Liver (tissue), 3 donors: Measurements from ENCODE around the gene MED25.

ENCODE experiments used
- EGR1 ChIP-seq, 2 donors: IDR thresholded peaks; 2 replicates each; pipeline ENCODE4 v1.6.1; 2016 to 2018; ENCODE audit warnings: antibody characterized with exemption in 2 of 2, low read depth in 2 of 2
- FOXA2 ChIP-seq: IDR thresholded peaks from 2 replicates; pipeline ENCODE4 v1.6.1; 2016; ENCODE audit warnings: antibody characterized with exemption
- GABPA ChIP-seq, 2 donors: IDR thresholded peaks in 1 of 2; conservative IDR thresholded peaks in 1 of 2; 2 replicates each; pipeline ENCODE4 v1.6.1; 2016; ENCODE audit warnings: antibody characterized with exemption in 2 of 2, mild to moderate bottlenecking in 1 of 2, moderate library complexity in 1 of 2
- JUND ChIP-seq, 2 donors: IDR thresholded peaks; 2 replicates each; pipeline ENCODE4 v1.6.1; 2016; ENCODE audit warnings: antibody characterized with exemption in 2 of 2
- NR2F2 ChIP-seq: IDR thresholded peaks from 2 replicates; pipeline ENCODE4 v1.6.1; 2016; ENCODE audit warnings: antibody characterized with exemption
- RAD21 ChIP-seq, 2 donors: IDR thresholded peaks; 2 replicates each; pipeline ENCODE4 v1.6.1; 2016; ENCODE audit warnings: antibody characterized with exemption in 2 of 2, mild to moderate bottlenecking in 2 of 2
- SP1 ChIP-seq: IDR thresholded peaks from 2 replicates; pipeline ENCODE4 v1.6.1; 2018; ENCODE audit warnings: antibody characterized with exemption, mild to moderate bottlenecking
- TAF1 ChIP-seq: conservative IDR thresholded peaks from 2 replicates; pipeline ENCODE4 v1.6.1; 2016; ENCODE audit warnings: antibody characterized with exemption, mild to moderate bottlenecking
- YY1 ChIP-seq: IDR thresholded peaks from 2 replicates; pipeline ENCODE4 v1.6.1; 2016; ENCODE audit warnings: antibody characterized with exemption, mild to moderate bottlenecking
- TF ChIP-seq, protein P1 (sequence below): fragments of 150-350 bp; IDR thresholded peaks from 2 replicates; pipeline ENCODE4 v1.5.1; 2017; ENCODE audit warnings: improper control_type of control experiment, low read depth, low read length; ENCODE audit not compliant: missing input control
- TF ChIP-seq, protein P2 (sequence below): IDR thresholded peaks from 2 replicates; pipeline ENCODE4 v1.6.1; 2016; ENCODE audit warnings: antibody characterized with exemption
- TF ChIP-seq, protein P3 (sequence below): IDR thresholded peaks from 2 replicates; pipeline ENCODE4 v1.6.1; 2016; ENCODE audit warnings: antibody characterized with exemption
- TF ChIP-seq, protein P4 (sequence below): IDR thresholded peaks from 2 replicates; pipeline ENCODE4 v1.6.1; 2016; ENCODE audit warnings: antibody characterized with exemption
- TF ChIP-seq, protein P5 (sequence below): IDR thresholded peaks from 2 replicates; pipeline ENCODE4 v1.6.1; 2016; ENCODE audit warnings: antibody characterized with exemption, mild to moderate bottlenecking
- donor health status: healthy.
- donor health status: healthy.

DNA sequence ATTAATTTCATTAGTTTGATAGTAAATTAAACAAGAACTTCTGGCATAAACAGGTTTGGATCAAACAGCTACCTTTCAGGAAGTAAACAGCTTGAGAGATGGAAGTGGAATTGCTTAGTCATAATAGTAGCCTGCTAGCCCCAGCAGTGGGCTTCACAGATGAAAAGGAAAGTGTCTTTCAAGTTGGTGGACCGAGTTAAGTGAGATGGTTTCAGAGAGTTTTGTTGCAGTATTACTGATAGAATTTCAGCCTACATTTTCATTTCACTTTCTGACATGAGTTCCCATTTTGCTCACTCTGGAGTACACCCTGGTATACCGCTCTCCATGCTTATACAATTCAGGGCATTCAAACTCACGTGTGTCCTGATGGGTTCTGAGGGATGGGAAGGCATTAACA lies 30.8 kb downstream of the MED25 start:
- TF ChIP-seq, protein P1, sequence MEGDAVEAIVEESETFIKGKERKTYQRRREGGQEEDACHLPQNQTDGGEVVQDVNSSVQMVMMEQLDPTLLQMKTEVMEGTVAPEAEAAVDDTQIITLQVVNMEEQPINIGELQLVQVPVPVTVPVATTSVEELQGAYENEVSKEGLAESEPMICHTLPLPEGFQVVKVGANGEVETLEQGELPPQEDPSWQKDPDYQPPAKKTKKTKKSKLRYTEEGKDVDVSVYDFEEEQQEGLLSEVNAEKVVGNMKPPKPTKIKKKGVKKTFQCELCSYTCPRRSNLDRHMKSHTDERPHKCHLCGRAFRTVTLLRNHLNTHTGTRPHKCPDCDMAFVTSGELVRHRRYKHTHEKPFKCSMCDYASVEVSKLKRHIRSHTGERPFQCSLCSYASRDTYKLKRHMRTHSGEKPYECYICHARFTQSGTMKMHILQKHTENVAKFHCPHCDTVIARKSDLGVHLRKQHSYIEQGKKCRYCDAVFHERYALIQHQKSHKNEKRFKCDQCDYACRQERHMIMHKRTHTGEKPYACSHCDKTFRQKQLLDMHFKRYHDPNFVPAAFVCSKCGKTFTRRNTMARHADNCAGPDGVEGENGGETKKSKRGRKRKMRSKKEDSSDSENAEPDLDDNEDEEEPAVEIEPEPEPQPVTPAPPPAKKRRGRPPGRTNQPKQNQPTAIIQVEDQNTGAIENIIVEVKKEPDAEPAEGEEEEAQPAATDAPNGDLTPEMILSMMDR: no peak
- TF ChIP-seq RAD21 (IDR thresholded peaks at IDR 0.05) (no peak), EGR1 (IDR thresholded peaks at IDR 0.05; ENCODE audit: low read depth in 2 of 2) (no peak), JUND (IDR thresholded peaks at IDR 0.05) (no peak), NR2F2 (no peak), TAF1 (no peak), GABPA (IDR thresholded peaks at IDR 0.05 in 1 of 2, conservative IDR thresholded peaks at IDR 0.05 in 1 of 2) (no peak), SP1 (no peak), FOXA2 (no peak), YY1 (no peak)
- TF ChIP-seq, protein P2, sequence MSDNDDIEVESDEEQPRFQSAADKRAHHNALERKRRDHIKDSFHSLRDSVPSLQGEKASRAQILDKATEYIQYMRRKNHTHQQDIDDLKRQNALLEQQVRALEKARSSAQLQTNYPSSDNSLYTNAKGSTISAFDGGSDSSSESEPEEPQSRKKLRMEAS: no peak
- TF ChIP-seq, protein P3, sequence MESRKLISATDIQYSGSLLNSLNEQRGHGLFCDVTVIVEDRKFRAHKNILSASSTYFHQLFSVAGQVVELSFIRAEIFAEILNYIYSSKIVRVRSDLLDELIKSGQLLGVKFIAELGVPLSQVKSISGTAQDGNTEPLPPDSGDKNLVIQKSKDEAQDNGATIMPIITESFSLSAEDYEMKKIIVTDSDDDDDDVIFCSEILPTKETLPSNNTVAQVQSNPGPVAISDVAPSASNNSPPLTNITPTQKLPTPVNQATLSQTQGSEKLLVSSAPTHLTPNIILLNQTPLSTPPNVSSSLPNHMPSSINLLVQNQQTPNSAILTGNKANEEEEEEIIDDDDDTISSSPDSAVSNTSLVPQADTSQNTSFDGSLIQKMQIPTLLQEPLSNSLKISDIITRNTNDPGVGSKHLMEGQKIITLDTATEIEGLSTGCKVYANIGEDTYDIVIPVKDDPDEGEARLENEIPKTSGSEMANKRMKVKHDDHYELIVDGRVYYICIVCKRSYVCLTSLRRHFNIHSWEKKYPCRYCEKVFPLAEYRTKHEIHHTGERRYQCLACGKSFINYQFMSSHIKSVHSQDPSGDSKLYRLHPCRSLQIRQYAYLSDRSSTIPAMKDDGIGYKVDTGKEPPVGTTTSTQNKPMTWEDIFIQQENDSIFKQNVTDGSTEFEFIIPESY: no peak
- TF ChIP-seq, protein P4, sequence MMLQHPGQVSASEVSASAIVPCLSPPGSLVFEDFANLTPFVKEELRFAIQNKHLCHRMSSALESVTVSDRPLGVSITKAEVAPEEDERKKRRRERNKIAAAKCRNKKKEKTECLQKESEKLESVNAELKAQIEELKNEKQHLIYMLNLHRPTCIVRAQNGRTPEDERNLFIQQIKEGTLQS: no peak
- TF ChIP-seq, protein P5, sequence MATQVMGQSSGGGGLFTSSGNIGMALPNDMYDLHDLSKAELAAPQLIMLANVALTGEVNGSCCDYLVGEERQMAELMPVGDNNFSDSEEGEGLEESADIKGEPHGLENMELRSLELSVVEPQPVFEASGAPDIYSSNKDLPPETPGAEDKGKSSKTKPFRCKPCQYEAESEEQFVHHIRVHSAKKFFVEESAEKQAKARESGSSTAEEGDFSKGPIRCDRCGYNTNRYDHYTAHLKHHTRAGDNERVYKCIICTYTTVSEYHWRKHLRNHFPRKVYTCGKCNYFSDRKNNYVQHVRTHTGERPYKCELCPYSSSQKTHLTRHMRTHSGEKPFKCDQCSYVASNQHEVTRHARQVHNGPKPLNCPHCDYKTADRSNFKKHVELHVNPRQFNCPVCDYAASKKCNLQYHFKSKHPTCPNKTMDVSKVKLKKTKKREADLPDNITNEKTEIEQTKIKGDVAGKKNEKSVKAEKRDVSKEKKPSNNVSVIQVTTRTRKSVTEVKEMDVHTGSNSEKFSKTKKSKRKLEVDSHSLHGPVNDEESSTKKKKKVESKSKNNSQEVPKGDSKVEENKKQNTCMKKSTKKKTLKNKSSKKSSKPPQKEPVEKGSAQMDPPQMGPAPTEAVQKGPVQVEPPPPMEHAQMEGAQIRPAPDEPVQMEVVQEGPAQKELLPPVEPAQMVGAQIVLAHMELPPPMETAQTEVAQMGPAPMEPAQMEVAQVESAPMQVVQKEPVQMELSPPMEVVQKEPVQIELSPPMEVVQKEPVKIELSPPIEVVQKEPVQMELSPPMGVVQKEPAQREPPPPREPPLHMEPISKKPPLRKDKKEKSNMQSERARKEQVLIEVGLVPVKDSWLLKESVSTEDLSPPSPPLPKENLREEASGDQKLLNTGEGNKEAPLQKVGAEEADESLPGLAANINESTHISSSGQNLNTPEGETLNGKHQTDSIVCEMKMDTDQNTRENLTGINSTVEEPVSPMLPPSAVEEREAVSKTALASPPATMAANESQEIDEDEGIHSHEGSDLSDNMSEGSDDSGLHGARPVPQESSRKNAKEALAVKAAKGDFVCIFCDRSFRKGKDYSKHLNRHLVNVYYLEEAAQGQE: no peak
